ENCODE data around the gene SLC25A21. TPM values are rescaled to one million over a fixed set of nuclear protein-coding genes. Genes with fewer than 3 reads are reported as not detected.
"Not testable (repeated sequence)": the region's sequence is repeated elsewhere in the genome, so short reads cannot be mapped to it uniquely, and the experiment has no call there.

Gene SLC25A21
- total RNA-seq, 4 donors from 2014 or later = 0.08 to 0.29 TPM; not detected in 2

GRCh38 chr14:36707570-36707969 is 464.8 kb downstream of the SLC25A21 start:
- intact Hi-C loops (cut with DNase I; ENCODE audit: low total_unique reads) = no loop called here

DNA sequence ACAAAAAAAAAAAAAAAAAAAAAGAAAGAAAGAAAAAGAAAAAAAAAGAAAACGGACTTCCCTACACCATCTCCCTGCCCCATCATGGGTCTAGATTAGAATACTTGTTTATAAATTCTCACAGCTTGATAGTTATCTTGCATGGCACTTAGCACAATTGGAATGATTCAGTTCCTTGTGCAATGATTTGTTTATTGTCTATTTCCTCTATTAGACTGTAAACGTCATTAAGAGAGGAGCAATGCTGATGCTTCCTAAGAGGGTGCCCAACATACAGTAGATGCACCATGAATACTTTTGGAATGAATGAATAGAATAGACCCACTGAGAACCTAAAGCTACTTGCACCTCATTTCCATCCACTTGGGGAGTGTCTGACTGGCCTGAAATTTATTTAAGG is 469.9 kb downstream of the SLC25A21 start:
- no peak for DNase-seq (ENCODE audit: low spot score in 2 of 2)
- WGBS, 2 donors = 76 to 80% methylated on average over 2 of the region's 2 CpGs
- intact Hi-C loops (cut with DNase I; ENCODE audit: low total_unique reads) = no loop called here
- no peak overlapping the region for H3K4me3 ChIP-seq (ENCODE audit: low read depth, poor library complexity, severe bottlenecking)
- TF ChIP-seq POLR2A (IDR thresholded peaks at IDR 0.05) (no peak), CTCF (IDR thresholded peaks at IDR 0.05) (no peak)

More at GRCh38 chr14:36707570-36707969, 464.8 kb downstream of the SLC25A21 start:
- no peak overlapping the region for H3K4me3 ChIP-seq (ENCODE audit: low read depth, poor library complexity, severe bottlenecking)
- TF ChIP-seq POLR2A (IDR thresholded peaks at IDR 0.05) = no peak
- no peak for TF ChIP-seq CTCF (IDR thresholded peaks at IDR 0.05)
- DNase-seq (ENCODE audit: low spot score in 2 of 2) = no peak

- DNase-seq (ENCODE audit: low spot score in 2 of 2) = no peak
- intact Hi-C loops (cut with DNase I; ENCODE audit: low total_unique reads) = no loop called here
- TF ChIP-seq POLR2A (IDR thresholded peaks at IDR 0.05) = no peak
- no peak for TF ChIP-seq CTCF (IDR thresholded peaks at IDR 0.05)
- no peak overlapping the region for H3K4me3 ChIP-seq (ENCODE audit: low read depth, poor library complexity, severe bottlenecking)
- 58 to 68% methylated on average over 1 of the region's 1 CpG for WGBS, 2 donors
Measured at GRCh38 chr14:36701132-36701531, 471.3 kb downstream of the SLC25A21 start.

GRCh38 chr14:36700651-36701050 is 471.8 kb downstream of the SLC25A21 start:
- DNase-seq (ENCODE audit: low spot score in 2 of 2) = no peak
- TF ChIP-seq CTCF (IDR thresholded peaks at IDR 0.05) (no peak), POLR2A (IDR thresholded peaks at IDR 0.05) (no peak)
- 100% methylated on average over 1 of the region's 1 CpG for WGBS, 2 donors
- intact Hi-C loops (cut with DNase I; ENCODE audit: low total_unique reads) = no loop called here
- no peak overlapping the region for H3K4me3 ChIP-seq (ENCODE audit: low read depth, poor library complexity, severe bottlenecking)

DNA sequence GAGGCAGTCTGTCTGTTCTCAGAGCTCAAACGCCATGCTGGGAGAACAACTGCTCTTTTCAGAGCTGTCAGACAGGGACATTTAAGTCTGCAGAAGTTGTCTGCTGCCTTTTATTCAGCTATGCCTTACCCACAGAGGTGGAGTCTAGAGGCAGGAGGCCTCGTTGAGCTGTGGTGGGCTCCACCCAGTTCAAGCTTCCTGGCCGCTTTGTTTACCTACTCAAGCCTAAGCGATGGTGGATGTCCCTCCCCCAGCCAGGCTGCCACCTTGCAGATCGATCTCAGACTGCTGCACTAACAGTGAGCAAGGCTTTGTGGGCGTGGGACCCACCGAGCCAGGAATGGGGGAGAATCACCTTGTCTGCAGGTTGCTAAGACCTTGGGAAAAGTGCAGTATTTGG is 473.0 kb downstream of the SLC25A21 start:
- DNase-seq (ENCODE audit: low spot score in 2 of 2); intact Hi-C loops (cut with DNase I; ENCODE audit: low total_unique reads); H3K4me3 ChIP-seq (ENCODE audit: low read depth, poor library complexity, severe bottlenecking): not testable (repeated sequence)
- WGBS, 2 donors = 72 to 89% methylated on average over 2 to 7 of the region's 7 CpGs

DNA sequence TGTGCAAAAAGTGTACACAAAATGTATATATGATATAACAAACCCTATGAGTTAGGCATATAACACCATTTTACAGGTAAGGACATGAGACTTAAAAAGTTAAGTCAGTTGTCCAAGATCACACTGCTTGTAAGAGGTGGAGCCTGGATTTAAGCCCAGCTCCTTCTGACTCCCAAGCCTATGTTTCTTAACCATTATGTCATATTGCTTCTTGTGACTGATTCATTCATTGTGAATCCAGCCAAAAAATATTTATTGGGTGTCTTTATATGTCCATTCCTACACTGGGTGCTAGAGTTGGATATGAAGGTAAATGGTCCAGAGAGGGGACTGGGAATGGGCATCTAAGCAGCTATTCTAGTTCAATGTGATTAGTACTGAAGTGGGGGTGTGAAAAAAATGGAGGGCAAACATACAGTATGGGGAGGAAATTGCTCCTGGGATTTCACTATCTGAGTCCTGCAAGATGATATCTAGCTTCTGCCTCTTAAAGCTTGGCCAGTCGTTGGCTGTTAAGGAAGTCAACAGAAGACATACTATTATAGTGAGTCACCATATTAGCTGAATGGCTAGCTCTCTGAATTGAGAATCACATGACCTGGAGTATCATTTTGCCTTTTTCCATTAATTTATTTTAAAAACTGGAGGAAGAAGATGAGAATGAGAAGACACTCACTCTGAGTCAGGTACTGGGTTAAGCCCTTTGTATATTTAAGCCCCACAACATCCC is 481.9 kb downstream of the SLC25A21 start:
- TF ChIP-seq CTCF (IDR thresholded peaks at IDR 0.05) = no peak
- TF ChIP-seq POLR2A (IDR thresholded peaks at IDR 0.05) = no peak
- H3K4me3 ChIP-seq (ENCODE audit: low read depth, poor library complexity, severe bottlenecking) = no peak overlapping the region
- WGBS, 2 donors = 42 to 55% methylated on average over 1 of the region's 1 CpG
- intact Hi-C loops (cut with DNase I; ENCODE audit: low total_unique reads) = no loop called here
- DNase-seq (ENCODE audit: low spot score in 2 of 2) = no peak

All from lower leg skin (tissue), 4 donors.